ENCODE measurements around the gene EXOSC10. TPM values are rescaled to one million over a fixed set of nuclear protein-coding genes. Genes with fewer than 3 reads are reported as not detected.
"Not testable (repeated sequence)": the region's sequence is repeated elsewhere in the genome, so short reads cannot be mapped to it uniquely, and the experiment has no call there.

EXOSC10 gene
- polyA plus RNA-seq, 1 of the 3 experiments (the other 2 are of a cell fraction) = 62.5 TPM

GRCh38 chr1:11078631-11079030 lies 21.0 kb downstream of the EXOSC10 start:
- H3K9me3 ChIP-seq = no peaks in the 10 kb centered on the region
- no peaks in the 10 kb centered on the region for H3K4me1 ChIP-seq (ENCODE audit: control insufficient read depth in 1 of 2, insufficient read depth in 2 of 2, low read depth in 1 of 2, low read length in 1 of 2)
- POLR2A ChIA-PET = no interaction called here
- H3K9ac ChIP-seq = no peak overlapping the region
- H3K4me2 ChIP-seq = no peak overlapping the region
- H3K4me3 ChIP-seq (ENCODE audit: low read depth in 2 of 2, low read length in 1 of 2) = no peak overlapping the region
- H3K27ac ChIP-seq (ENCODE audit: low read depth in 2 of 2, low read length in 1 of 2) = no peak overlapping the region
- no peaks in the 10 kb centered on the region for H3K9me2 ChIP-seq
- no peak overlapping the region for H2AFZ ChIP-seq (ENCODE audit: low read depth)
- peaks cover 11% of the 10 kb centered on the region for H3F3A ChIP-seq (replicated peaks; ENCODE audit: insufficient read depth)
- DNase-seq = no peak
- CTCF ChIA-PET = interaction anchor here (1.2 kb wide), 1 partner anchor 41 kb away, joined by 9 read pairs; no protein-coding TSS in a partner anchor
- 97% methylated on average over 2 of the region's 2 CpGs for WGBS (ENCODE audit: low lambda C conversion rate)
- H4K20me1 ChIP-seq (ENCODE audit: insufficient read depth) = no peaks in the 10 kb centered on the region
- peaks cover 49 to 50% of the 10 kb centered on the region in 2 experiments for H3K36me3 ChIP-seq (replicated peaks in 1 of 2; ENCODE audit: control insufficient read depth in 1 of 2, insufficient read depth in 2 of 2, low read length in 1 of 2)
- H3K27me3 ChIP-seq (ENCODE audit: insufficient read depth) = no peaks in the 10 kb centered on the region
- no peaks in the 10 kb centered on the region for H3K79me2 ChIP-seq (ENCODE audit: insufficient read depth)
- TF ChIP-seq POLR2AphosphoS5 (IDR thresholded peaks at IDR 0.05; ENCODE audit: low read depth, low read length) = no peak
- no peak for TF ChIP-seq REST (IDR thresholded peaks at IDR 0.05; ENCODE audit: low read depth, low read length)
- TF ChIP-seq, protein P1, sequence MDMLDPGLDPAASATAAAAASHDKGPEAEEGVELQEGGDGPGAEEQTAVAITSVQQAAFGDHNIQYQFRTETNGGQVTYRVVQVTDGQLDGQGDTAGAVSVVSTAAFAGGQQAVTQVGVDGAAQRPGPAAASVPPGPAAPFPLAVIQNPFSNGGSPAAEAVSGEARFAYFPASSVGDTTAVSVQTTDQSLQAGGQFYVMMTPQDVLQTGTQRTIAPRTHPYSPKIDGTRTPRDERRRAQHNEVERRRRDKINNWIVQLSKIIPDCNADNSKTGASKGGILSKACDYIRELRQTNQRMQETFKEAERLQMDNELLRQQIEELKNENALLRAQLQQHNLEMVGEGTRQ (IDR thresholded peaks at IDR 0.05; ENCODE audit: borderline replicate concordance, low read depth, low read length) = no peak
- no peak for TF ChIP-seq JUND (IDR thresholded peaks at IDR 0.05)
- TF ChIP-seq MXI1 (IDR thresholded peaks at IDR 0.05; ENCODE audit: low read depth, low read length) = no peak
- TF ChIP-seq ELF1 (IDR thresholded peaks at IDR 0.05) = no peak
- no peak for TF ChIP-seq RAD21 (IDR thresholded peaks at IDR 0.05; ENCODE audit: low read length)
- TF ChIP-seq YY1 (IDR thresholded peaks at IDR 0.05; ENCODE audit: low read depth) = no peak
- TF ChIP-seq TCF12 (IDR thresholded peaks at IDR 0.05) = no peak
- TF ChIP-seq, protein P2, sequence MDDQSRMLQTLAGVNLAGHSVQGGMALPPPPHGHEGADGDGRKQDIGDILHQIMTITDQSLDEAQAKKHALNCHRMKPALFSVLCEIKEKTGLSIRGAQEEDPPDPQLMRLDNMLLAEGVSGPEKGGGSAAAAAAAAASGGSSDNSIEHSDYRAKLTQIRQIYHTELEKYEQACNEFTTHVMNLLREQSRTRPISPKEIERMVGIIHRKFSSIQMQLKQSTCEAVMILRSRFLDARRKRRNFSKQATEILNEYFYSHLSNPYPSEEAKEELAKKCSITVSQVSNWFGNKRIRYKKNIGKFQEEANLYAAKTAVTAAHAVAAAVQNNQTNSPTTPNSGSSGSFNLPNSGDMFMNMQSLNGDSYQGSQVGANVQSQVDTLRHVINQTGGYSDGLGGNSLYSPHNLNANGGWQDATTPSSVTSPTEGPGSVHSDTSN (IDR thresholded peaks at IDR 0.05) = no peak
- no peak for TF ChIP-seq SMC3 (IDR thresholded peaks at IDR 0.05; ENCODE audit: low read depth, low read length)
- TF ChIP-seq EP300 (IDR thresholded peaks at IDR 0.05; ENCODE audit: borderline replicate concordance in 1 of 2, low read depth in 1 of 2, low read length in 1 of 2) = no peak
- TF ChIP-seq RFX5 (IDR thresholded peaks at IDR 0.05; ENCODE audit: low read length) = no peak
- no peak for TF ChIP-seq MEF2A (IDR thresholded peaks at IDR 0.05; ENCODE audit: borderline replicate concordance, low read depth)

DNA sequence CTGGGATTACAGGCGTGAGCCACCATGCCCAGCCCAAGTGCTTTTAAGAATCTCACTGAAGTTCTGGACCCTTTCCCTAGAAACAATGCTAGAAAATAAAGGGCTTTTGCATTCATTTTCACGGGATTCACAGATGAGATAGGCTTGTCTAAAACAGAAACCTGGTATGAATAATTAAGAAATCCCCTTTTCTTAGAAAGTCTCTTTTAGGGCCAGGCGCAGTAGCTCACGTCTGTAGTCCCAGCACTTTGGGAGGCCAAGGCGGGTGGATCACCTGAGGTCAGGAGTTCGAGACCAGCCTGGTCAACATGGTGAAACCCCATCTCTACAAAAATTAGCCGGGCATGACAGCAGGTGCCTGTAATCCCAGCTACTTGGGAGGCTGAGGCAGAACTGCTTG lies 26.3 kb downstream of the EXOSC10 start:
- 92% methylated on average over 7 of the region's 7 CpGs for WGBS (ENCODE audit: low lambda C conversion rate)
- H3K27ac ChIP-seq (ENCODE audit: low read depth in 2 of 2, low read length in 1 of 2); H3K9ac ChIP-seq; DNase-seq; H3K27me3 ChIP-seq (ENCODE audit: insufficient read depth); H3K9me2 ChIP-seq; H4K20me1 ChIP-seq (ENCODE audit: insufficient read depth); H3F3A ChIP-seq (replicated peaks; ENCODE audit: insufficient read depth); H3K79me2 ChIP-seq (ENCODE audit: insufficient read depth); POLR2A ChIA-PET; H3K4me2 ChIP-seq; H2AFZ ChIP-seq (ENCODE audit: low read depth); H3K4me1 ChIP-seq (ENCODE audit: control insufficient read depth in 1 of 2, insufficient read depth in 2 of 2, low read depth in 1 of 2, low read length in 1 of 2); H3K9me3 ChIP-seq; H3K4me3 ChIP-seq (ENCODE audit: low read depth in 2 of 2, low read length in 1 of 2): not testable (repeated sequence)
- CTCF ChIA-PET = interaction anchor here (0.7 to 2.0 kb wide), 5 partner anchors 9 to 164 kb away, joined by 3 to 10 read pairs (median 3); no protein-coding TSS in a partner anchor
- H3K36me3 ChIP-seq (replicated peaks in 1 of 2; ENCODE audit: control insufficient read depth in 1 of 2, insufficient read depth in 2 of 2, low read length in 1 of 2) = peaks cover 50 to 52% of the 10 kb centered on the region in 2 experiments
